NCI-H345 (cell line): ENCODE results near the gene G2E3.
"Not testable (repeated sequence)": the region's sequence is repeated elsewhere in the genome, so short reads cannot be mapped to it uniquely, and the experiment has no call there.

ENCODE experiments used
- DNase-seq: peaks from one replicate; lab custom pipeline; 2025; lab: John Stamatoyannopoulos, UW

G2E3 gene

GRCh38 chr14:30559638-30560091 lies 707 bp downstream of the G2E3 start:
- DNase-seq, result peak; percentile 33

- DNase-seq, result no peak
These were observed 1.6 kb downstream of the G2E3 start for GRCh38 chr14:30560581-30560980.

GRCh38 chr14:30564235-30564867 lies 5.4 kb downstream of the G2E3 start:
- no peak for DNase-seq

- no peak for DNase-seq
These were observed 5.9 kb downstream of the G2E3 start for GRCh38 chr14:30564868-30565248.

- DNase-seq, result no peak
These were observed 10.4 kb downstream of the G2E3 start for GRCh38 chr14:30569216-30569902.

- DNase-seq, result no peak
These were observed 10.9 kb downstream of the G2E3 start for GRCh38 chr14:30569903-30570226.

GRCh38 chr14:30572237-30572636 lies 13.3 kb downstream of the G2E3 start:
- no peak for DNase-seq

- DNase-seq, result no peak
These were observed 13.8 kb downstream of the G2E3 start for GRCh38 chr14:30572771-30573170.

GRCh38 chr14:30573226-30573814 lies 14.4 kb downstream of the G2E3 start:
- no peak for DNase-seq

GRCh38 chr14:30573966-30574365 lies 15.0 kb downstream of the G2E3 start:
- DNase-seq, result no peak

- not testable (repeated sequence) for DNase-seq
These were observed 15.8 kb downstream of the G2E3 start for GRCh38 chr14:30574777-30575176.

GRCh38 chr14:30576333-30576732 lies 17.4 kb downstream of the G2E3 start:
- not testable (repeated sequence) for DNase-seq

- DNase-seq, result no peak
These were observed 21.8 kb downstream of the G2E3 start for GRCh38 chr14:30580616-30581282.

GRCh38 chr14:30581283-30581625 lies 22.3 kb downstream of the G2E3 start:
- no peak for DNase-seq

GRCh38 chr14:30582376-30582775 lies 23.4 kb downstream of the G2E3 start:
- no peak for DNase-seq

GRCh38 chr14:30584058-30584630 lies 25.2 kb downstream of the G2E3 start:
- no peak for DNase-seq

GRCh38 chr14:30585204-30585603 lies 26.2 kb downstream of the G2E3 start:
- no peak for DNase-seq

GRCh38 chr14:30587141-30587540 lies 28.2 kb downstream of the G2E3 start:
- no peak for DNase-seq

- DNase-seq, result no peak
These were observed 29.9 kb downstream of the G2E3 start for GRCh38 chr14:30588873-30589272.

GRCh38 chr14:30596935-30597334 lies 38.0 kb downstream of the G2E3 start:
- DNase-seq, result no peak

GRCh38 chr14:30597504-30597903 lies 38.5 kb downstream of the G2E3 start:
- no peak for DNase-seq
